ENCODE data around the gene PCDH9. TPM values are rescaled to one million over a fixed set of nuclear protein-coding genes. Genes with fewer than 3 reads are reported as not detected.
A peak's percentile ranks its signal among the peaks of the same experiment; 100 is the strongest.
"Not testable (repeated sequence)": the region's sequence is repeated elsewhere in the genome, so short reads cannot be mapped to it uniquely, and the experiment has no call there.

Gene PCDH9
- total RNA-seq, 1 donor from 2014 or later: 19.0 TPM

DNA sequence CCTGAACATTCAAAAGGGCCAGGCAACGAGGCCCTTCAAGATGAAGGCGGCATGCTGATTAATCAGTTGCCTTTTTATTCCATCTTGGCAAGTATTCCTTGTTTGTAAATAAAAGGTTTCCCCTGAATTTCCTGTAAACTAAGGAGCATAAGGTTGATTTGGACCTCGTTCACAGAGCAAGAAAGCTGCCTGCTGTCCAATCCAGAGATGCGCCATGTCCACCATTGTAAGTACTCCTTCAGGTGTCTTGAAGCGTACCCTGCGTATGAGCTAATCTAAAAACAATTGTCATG is 884.7 kb downstream of the PCDH9 start:
- no peak for DNase-seq (ENCODE audit: low spot score)

DNA sequence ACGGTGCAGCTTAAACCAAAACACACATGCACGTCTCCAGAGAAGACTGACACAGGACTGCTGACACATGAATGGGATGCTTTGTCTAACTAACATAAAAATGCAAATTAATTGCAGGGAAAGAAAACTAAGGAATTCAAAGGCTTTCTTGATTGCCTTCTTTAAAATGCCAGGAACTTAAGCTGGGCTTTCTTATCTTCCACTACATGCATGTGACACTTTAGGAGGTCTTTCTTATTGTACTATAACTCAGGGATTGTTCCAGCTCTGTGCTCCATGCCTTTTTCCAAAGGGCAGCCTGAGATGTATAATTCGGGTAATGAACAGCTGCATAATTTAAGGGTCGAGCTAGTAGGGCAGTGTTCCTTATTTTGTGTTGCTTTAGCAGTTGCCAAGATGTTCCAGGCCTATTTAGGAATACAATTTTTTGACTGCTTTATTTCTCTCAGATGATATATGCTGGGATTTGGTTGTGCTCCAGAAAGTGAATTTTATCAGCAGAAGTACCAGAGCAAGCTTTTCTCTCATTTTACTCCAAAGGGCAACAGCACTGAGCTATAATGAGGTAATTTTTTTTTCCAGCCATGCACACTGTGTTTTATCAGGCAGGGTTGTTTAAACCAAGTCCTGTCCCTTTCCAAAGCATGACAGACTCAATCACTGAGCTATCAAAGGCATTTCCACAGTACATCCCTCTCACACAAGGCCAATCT is 885.2 kb downstream of the PCDH9 start:
- DNase-seq (ENCODE audit: low spot score): no peak

DNA sequence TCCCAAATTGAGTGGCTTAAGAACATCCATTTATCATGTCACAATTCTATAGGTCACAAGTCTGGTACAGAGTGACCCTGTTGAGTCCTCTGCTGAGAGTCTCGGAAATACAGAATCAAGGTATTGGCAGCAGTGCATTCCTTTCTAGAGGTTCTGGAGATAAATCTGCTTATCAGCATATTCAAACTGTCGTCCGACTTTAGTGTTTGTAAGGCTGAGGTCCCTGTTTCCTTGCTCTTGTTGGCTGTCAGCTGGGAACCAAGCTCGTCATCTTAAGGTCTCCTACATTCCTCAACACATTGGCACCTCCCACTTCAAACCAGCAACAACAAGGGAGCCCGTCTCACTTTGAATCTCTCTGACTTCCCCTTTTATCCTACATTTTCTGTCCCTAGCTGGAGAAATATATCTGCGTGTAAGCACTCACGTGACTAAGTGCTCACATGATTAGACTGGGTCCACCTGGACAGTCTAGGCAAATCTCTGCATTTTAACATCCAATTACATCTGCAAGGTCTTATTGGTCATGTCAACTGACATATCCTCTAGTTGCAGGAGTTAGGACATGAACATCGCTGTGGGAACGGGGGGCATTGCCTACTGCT is 886.8 kb downstream of the PCDH9 start:
- DNase-seq (ENCODE audit: low spot score): no peak

DNA sequence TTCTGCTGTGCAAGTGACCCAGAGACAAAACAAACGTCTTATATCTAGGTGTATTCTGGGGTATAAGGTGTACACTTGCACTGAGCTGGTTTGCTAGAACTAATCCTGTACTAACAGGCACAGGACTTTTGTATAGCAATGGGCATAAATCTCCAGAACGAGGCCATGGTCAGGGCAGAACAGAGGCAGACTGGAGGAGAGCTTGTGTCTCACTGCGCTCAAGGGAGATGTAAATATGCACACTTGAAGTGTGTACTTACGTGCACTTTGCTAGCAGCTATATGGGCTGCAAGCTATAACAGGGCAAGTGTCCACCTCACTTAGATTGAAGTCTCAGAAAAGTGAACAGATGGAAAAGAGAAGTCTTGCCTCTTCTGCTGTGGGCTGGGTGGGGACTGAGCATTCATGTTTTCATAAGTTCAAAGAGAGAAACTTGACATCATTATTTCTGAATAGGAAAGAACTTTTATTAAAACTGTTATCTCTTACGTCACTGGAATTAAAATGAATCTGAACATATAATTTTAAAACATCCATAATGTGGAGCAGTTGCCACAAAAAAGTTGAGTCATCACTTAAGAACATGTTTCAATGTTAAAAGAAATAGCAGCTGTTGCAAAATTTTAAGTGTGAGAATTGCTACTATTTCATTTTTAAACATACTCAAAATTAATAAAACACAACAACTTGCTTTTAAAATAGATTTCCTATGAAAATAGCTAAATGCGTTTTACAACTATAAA is 888.3 kb downstream of the PCDH9 start:
- DNase-seq (ENCODE audit: low spot score): no peak

DNA sequence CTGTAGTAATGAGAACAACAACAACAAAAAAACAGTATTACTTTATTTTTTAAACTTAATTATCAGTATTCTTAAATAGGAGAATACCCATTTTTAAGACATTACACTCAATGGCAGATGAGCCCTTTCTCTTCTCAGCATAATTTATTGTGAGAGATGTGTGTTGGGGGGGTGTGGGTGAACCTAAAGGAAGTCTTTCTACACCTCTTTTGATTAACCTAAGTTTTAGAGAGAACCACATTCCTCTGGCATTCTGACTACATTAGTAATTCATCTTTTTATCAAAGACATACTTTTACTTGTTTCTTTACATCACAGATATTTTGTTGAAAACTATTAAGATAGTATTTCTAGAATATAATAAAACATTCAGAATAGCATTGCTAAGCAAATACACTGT is 890.9 kb downstream of the PCDH9 start:
- no peak for DNase-seq (ENCODE audit: low spot score)

DNA sequence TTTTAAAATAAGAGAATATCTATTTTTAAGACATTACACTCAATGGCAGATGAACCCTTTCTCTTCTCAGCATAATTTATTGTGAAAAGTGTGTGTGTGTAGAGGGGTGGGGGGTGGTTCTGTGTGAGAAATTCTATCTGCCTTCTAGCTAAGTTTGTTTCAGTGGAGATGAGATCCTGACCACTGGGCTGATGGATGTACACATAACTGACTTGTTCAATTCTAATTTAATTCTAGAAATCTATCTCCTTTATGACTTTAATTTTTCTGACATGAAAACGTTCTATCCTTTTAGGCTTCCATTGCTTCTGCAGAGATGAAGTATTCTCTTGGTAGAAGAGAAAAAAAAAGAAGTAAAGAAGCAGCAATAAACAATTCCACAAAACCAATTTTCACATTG is 891.6 kb downstream of the PCDH9 start:
- no peak for DNase-seq (ENCODE audit: low spot score)

DNA sequence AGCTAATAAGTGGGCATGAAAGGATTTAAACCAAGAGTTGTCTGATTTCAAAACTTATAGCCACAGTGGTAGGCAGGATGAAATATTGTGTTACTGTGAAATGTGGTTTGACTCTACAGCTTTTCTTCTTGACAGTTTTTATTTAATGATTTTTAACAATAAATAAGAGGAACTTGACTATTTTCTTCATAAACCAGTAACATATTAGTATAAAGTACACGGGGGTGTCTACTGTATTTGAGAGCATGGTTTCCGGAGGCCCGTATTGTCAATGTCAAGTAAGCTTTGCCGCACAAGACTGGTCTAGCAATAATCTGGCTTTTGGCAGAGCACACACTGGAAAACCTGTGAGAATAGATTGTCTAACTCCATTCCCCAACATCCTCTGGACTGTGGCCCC is 894.5 kb downstream of the PCDH9 start:
- no peak for DNase-seq (ENCODE audit: low spot score)

DNA sequence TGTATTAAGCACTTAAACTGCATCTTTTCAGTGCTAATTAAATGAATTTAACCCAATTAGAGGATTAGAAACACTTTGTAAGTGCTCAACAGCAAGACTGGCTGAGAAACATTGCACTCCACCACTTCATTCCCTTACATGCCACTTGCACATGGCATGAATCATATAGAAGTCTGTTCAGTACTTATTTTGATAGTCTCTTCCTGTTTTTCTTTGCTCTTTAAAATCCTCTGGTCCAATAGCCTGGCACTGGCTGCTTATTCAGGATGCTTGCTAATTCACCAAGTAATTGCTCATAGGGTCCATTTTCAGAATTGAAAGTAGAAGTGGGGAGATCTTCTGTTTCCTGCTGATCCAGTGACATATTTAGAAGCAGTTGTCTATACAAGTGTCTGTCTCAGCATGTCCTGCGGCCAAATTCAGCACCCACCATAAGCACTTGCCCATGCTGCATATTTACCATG is 900.1 kb downstream of the PCDH9 start:
- no peak for DNase-seq (ENCODE audit: low spot score)

DNA sequence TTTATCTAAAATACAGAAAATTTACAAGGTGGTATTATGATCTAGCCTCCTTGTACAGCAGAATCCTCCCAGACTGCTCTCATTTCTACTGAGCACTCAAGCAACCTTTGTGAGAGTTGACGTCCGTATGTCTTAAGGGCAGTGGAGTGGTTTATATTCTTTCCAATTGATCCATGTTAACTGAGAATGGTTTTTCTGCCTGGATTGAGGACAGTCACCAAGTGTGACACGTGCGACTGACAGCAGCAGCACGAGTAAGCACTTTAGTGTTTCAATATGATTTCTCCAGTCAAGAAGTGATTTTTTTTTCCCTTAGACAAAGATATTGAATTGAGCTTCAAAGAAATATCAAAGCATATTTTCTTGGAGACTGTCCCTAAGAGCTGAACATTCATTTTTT is 901.7 kb downstream of the PCDH9 start:
- no peak for DNase-seq (ENCODE audit: low spot score)

DNA sequence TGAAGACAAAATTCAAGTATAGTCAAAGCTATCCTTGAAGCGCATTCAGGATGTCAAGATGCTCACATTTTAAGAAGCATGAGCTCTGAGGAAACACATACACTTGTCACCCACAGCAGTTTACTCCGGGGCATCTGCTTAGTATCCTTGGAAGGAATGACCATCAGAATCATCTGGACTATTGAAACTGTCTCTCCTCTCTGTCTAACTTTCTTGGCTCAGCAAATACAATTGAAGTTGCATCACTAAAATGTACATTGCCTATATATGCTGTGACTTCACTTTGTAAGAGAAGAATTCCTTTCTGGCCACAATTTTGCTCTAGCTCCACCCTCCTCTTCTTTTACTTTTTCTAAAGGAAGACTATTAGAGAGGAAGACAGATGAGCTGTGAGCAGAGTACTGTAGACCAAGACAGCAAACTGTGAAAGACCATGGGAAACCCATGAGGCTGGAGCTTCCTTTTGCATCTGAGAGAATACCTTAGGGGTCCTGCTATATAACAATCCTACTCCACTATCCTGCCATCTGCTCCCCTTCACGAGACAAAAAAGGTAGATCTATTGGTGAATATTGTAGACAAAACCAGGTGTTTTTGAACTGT is 906.3 kb downstream of the PCDH9 start:
- DNase-seq (ENCODE audit: low spot score): no peak

DNA sequence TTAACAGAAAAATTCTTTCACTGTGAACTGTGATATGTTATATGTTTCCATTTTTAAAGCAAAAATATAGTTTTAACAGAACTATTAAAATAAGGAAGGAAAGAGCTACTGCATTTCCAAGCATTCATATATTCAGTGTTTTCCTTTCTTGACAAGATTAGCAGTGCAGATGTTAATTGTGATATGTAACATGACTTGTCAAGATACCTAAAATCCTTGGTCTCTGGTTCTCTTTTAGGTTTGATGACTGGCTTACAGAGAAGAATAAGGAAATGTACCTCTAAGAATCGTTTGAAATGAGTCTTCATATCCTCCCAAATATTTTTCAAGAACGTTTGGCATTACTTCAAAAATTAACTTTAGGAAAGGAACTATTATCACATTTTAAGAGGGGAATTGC is 907.2 kb downstream of the PCDH9 start:
- DNase-seq (ENCODE audit: low spot score): no peak

DNA sequence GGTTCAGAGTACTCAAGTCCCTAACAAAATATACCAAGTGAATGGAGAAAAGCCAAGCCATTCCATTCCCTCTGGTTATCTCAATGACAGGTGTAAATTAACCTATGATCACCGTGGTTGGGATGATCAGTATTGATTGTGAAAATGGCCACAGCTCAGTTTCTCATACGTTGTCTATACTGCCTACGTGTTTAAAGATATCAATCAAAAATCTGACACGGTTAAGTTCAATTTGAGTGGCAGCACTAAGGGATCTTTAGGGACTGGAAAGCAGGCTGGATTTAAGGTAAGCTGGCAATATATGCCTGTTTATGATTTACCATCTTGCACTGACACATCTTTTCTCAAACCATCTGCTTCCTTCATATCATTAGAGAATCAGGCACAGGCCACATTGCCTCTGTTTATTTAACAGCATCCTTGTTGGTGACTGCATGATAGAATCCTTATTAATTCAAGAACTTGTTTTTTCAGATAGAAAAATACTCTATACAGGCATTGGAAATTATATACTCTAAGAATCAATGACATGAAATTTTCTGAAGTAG is 907.9 kb downstream of the PCDH9 start:
- DNase-seq (ENCODE audit: low spot score): no peak

DNA sequence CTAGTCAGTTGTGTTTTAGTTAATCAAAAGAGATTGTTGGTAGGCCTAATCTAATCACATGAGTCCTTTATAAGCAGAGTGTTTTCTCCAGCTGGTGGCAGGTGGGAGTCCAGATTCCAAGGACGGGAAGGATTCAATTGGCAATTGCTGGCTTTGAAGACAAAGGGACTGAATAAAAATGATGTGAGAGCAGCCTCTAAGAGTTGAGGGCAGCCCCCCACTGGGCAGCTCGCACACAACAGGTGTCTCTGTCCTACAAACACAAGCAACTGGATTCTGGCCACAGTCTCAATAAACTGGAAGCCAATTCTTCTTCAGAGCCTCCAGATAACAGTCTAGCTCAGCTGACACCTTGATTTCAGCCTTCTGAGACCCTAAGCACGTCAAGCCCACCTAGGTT is 915.2 kb downstream of the PCDH9 start:
- no peak for DNase-seq (ENCODE audit: low spot score)

DNA sequence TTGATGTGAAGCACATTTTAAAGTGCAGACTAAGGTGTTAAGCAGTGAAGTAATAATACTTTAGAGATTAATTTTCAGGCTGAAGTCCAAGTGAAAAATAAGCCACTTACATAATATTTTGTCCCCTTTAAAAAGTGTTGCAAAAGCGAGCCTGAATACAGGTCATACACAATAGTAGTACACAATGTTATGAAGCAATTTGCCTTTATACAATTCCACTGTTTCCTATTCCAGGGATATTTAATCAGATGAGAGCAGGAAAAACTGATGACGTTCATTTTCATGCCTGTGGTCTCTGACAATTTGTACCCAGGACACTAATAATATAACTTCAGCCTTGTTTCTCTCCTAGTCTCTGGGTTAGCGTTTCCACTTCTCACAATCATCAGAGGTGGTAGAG is 916.7 kb downstream of the PCDH9 start:
- DNase-seq (ENCODE audit: low spot score): no peak

DNA sequence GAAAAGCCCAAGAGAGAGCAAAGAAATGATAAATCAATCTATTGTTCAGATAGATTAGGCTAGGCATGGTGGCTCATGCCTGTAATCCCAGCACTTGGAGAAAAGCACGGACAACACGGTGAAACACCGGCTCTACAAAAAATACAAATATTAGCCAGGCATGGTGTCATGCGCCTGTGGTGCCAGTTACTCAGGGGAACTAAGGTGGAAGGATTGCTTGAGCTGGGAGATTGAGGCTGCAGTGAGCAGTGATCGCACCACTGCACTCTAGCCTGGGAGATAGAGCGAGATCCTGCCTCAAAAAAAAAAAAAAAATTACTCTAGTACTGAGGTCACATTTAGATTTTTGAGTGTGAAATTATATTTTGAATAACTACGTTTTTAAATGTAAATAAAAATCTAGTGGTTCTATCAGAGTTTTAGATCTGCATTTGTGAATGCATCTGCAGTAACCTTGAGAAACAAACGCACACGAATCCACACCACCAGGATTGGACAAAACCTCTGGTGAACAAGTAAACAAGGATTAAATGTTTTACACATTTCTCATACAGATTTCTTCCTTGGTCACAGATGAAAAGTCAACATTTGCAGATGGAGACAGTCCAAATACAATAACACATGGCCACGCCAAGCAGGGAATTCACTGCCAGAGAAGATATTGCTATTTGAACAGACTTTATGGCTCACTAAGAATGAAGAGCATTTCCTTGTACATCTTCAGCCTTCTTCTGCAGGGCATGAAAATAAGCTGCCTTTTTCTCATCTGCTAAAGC is 917.6 kb downstream of the PCDH9 start:
- peak; percentile 44 for DNase-seq (ENCODE audit: low spot score)

DNA sequence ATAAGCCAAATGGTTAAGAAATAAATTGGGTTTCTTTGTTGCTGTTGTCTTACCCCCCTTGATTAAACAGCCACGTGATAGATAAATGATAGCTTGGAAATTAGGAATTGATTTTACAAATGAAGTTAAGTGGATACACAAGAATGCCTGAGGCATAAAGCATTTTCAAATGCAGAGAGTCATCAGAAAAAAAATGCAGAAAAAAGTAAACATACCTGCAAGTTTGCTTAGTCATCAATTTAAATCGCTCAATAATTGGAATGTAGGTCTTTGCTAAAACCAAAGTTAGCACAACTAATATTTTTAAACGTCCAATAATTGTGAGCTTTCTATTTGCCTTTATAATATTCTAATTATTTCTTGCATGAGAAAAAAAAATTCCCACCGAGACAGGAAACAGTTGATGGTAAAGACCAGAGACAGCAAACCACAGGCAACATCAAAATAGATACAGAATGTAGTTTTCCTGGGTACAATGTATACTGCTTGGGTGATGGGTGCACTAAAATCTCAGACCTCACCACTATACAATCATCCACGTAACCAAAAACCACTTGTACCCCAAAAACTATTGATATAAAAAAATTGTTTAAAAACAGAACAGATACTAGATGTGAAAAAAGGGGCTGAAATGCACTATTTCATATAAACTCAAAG is 924.0 kb downstream of the PCDH9 start:
- DNase-seq (ENCODE audit: low spot score): no peak

DNA sequence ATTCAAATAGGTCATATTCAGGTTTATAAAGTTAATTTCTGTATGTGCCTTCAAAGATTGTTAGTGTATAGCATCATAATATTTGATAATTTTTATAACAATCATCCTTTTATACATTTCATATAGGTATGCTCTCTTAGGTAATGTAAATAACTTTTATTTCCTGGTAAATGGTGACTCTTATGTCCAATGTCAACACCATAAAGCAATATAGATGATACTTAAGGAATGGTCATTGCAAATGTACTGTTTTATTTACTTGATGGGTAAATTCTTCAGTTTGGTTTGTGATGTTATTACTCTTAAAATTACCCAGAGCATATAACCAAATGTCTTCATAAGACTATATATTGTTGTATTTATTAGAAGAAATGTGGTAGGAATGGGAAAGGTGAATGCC is 928.7 kb downstream of the PCDH9 start:
- DNase-seq (ENCODE audit: low spot score): no peak

DNA sequence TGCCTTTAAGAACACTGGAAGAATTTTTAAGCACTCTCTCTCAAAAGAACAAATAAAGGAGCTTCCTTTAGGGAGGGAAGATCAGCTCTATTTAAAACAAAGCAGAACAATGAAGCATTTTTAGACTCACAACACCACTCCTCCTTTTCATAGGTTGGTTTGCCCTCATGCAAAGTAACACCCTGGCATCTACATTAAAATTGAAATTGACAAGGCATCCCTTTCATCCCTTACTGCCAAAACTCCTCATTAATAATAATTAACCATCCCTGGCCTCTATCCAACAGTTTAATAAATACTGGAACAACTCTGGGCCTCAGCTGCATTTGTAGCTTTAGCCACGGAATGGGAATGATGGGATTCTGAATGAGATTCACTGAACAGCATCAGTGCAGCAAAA is 929.1 kb downstream of the PCDH9 start:
- DNase-seq (ENCODE audit: low spot score): no peak

DNA sequence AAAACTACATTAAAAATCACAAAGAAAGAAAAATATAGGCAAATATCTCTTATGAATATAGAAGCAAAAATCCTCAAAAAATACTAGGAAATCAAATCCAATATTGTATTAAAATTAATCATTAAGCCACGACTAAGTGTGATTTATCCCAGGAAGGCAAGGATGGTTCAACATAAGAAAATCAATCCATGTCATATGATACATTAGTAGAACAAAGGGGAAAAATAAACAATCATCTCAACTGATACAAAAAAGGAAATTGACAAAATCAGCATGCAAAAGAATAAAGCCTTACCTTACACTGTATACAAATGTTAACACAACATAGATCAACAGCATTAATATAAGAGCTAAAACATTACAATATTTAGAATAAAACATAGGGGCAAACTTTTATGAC is 933.3 kb downstream of the PCDH9 start:
- no peak for DNase-seq (ENCODE audit: low spot score)

DNA sequence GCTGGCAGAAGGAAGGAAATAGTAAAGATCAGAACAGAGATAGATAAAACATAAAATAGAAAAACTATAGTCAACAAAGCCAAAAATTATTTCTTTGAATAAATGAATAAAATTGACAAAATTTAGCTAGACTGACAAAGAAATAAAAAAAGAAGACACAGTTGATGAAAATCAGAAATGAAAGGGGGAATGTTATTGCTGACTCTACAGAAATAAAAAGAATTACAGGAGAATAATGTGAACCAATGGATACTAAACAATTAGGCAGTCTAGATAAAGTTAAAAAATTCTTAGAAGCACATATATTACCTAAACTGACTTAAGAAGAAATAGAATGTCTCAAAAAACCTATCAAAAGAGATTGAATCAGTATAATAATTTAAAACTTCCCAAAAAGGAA is 933.8 kb downstream of the PCDH9 start:
- no peak for DNase-seq (ENCODE audit: low spot score)

DNA sequence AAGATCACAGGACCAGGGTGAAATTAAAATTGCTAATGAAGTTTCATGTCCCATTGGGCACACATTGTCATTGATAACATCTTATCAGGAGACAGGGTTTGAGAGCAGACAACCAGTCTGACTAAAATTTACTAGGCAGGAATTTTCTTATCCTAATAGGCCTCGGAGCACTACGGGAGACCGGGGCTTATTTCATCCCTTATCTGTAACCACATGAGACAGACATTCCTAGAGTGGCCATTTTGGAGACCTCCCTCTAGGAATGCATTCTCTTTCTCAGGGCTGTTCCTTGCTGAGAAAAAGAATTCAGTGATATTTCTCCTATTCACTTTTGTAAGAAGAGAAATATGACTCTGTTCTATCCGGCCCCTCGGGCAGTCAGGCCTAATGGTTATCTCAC is 943.3 kb downstream of the PCDH9 start:
- DNase-seq (ENCODE audit: low spot score): not testable (repeated sequence)
